Keratinocyte (primary cell): ENCODE results near the gene DIO3.

Source experiments
- EZH2 ChIP-seq: IDR thresholded peaks from one replicate; pipeline ENCODE4 v1.6.1; 2012; ENCODE audit warnings: inconsistent platforms, mild to moderate bottlenecking, low read length, moderate library complexity
- TF ChIP-seq, protein P1 (sequence below), 3 experiments: IDR thresholded peaks in 1 of 3; conservative IDR thresholded peaks in 1 of 3; optimal IDR thresholded peaks in 1 of 3; 2 replicates in 2 of 3; 3 replicates in 1 of 3; pipeline versions ENCODE3 to v1.5.1; 2011; ENCODE audit warnings: low read length in 3 of 3, mild to moderate bottlenecking in 3 of 3, moderate library complexity in 2 of 3, control low read depth in 1 of 3, inconsistent platforms in 1 of 3; ENCODE audit not compliant: insufficient read depth in 2 of 3; ENCODE audit errors: extremely low read depth in 1 of 3

DNA sequence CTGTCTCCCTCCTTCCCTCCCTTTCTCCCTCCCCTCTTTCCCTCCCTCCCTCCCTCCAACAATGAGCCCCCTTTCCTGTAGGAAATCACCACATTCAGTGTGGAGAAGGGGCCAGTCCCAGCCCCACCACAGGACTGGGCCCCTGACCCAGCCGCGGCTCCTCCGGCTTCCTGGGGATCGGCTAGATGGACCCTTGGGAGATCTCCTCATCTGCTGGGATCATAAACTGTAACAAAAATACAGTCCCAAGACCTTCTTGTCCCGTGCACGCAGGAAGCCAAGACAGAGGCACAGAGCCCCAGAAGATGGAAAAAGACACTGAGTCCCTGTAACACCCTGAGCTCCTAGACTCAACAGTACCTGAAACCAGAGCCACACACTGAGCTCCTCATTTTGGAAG lies 23.9 kb downstream of the DIO3 start:
- TF ChIP-seq, protein P1, sequence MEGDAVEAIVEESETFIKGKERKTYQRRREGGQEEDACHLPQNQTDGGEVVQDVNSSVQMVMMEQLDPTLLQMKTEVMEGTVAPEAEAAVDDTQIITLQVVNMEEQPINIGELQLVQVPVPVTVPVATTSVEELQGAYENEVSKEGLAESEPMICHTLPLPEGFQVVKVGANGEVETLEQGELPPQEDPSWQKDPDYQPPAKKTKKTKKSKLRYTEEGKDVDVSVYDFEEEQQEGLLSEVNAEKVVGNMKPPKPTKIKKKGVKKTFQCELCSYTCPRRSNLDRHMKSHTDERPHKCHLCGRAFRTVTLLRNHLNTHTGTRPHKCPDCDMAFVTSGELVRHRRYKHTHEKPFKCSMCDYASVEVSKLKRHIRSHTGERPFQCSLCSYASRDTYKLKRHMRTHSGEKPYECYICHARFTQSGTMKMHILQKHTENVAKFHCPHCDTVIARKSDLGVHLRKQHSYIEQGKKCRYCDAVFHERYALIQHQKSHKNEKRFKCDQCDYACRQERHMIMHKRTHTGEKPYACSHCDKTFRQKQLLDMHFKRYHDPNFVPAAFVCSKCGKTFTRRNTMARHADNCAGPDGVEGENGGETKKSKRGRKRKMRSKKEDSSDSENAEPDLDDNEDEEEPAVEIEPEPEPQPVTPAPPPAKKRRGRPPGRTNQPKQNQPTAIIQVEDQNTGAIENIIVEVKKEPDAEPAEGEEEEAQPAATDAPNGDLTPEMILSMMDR (optimal IDR thresholded peaks at IDR 0.05 in 1 of 3, IDR thresholded peaks at IDR 0.05 in 1 of 3, conservative IDR thresholded peaks at IDR 0.05 in 1 of 3; ENCODE audit: extremely low read depth in 1 of 3, insufficient read depth in 2 of 3, low read length in 3 of 3) = no peak
- no peak for TF ChIP-seq EZH2
